ENCODE measurements around the gene TIPRL. TPM values are rescaled to one million over a fixed set of nuclear protein-coding genes. Genes with fewer than 3 reads are reported as not detected.

TIPRL gene
- total and polyA plus RNA-seq, 9 of the 15 experiments (the other 6 are each of a cell fraction or from before 2014, with no cell fraction given) = 41.4 to 90.2 (median 69.9) TPM

DNA sequence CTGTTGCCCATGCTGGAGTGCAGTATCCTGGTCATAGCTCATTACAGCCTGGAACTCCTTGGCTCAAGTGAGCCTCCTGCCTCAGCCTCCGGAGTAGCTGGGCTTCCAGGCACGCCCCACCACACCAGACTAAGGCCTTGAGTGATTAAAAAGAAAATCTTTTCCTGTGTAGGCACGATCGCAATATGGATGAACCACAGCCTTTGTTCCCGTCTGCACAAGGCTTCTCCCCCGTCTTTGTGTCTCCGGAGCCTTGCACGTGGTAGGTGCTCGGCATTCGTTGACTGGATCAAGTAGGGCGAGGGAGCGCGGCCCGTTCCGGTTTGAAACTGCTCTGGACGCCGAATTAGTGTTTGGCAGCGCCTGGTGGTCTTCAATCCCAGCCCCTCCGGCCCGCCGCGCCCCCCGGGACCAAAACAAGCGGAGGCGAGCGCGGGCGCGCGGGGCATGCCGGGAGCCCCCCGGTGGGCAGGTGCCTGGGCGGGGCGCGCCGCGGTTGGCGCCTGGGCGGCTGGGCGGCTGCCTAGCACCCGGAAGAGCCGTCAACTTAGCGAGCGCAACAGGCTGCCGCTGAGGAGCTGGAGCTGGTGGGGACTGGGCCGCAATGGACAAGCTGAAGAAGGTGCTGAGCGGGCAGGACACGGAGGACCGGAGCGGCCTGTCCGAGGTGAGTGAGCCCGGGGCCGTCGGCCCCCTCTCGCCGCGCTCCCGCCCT, 46.9 kb downstream of the TIPRL start, which contains the start of gene SFT2D2:
Gene SFT2D2, plus strand, starts transcription at position 529 of the 715 bp plus-strand sequence. Its CDS starts 76 bp downstream, at position 605.
- peak within 1 kb of the TSS; percentile 80 for H3K4me3 ChIP-seq
- H3K4me1 ChIP-seq (replicated peaks in 1 of 2; ENCODE audit: control insufficient read depth in 2 of 2, insufficient read depth in 2 of 2, low read length in 2 of 2) = peaks cover 20 to 30% of the 10 kb centered on the region in 2 experiments
- H3K27me3 ChIP-seq (ENCODE audit: control insufficient read depth in 2 of 2, insufficient read depth in 2 of 2, low read length in 2 of 2) = no peaks in the 10 kb centered on the region
- H3K36me3 ChIP-seq (ENCODE audit: control insufficient read depth, insufficient read depth, low read length) = peaks cover 29% of the 10 kb centered on the region; the same call in 2 of the 3 replicates
- BruUV-seq (replicated peaks) = TSS peak; percentile 95
- FAIRE-seq (no peak), DNase-seq (ENCODE audit: extremely low read depth in 1 of 4, low spot score in 3 of 4) (peak; percentile 91 to 96 (median 95)), ATAC-seq (peak; percentile 95)
- ChIA-PET POLR2A (interaction anchor here (0.6 to 3.2 kb wide), 11 partner anchors 9 to 661 kb away, joined by 3 to 32 read pairs (median 3); no protein-coding TSS in a partner anchor), CTCF (ENCODE audit: low intra/inter-chr PET ratio) (interaction anchor here (1.3 kb wide), 1 partner anchor 143 kb away, joined by 3 read pairs; no protein-coding TSS in a partner anchor)
- intact Hi-C loops (cut with micrococcal nuclease) (loop anchor here (2.0 to 10.0 kb wide), 2 partner anchors 47 to 131 kb away; partner anchors contain the start of gene TIPRL), in situ Hi-C loops (cut with MboI) (no loop called here)
- peak within 1 kb of the TSS; percentile 88 for H2AFZ ChIP-seq (ENCODE audit: low read depth, low read length)
- peaks cover 56% of the 10 kb centered on the region for H3K79me2 ChIP-seq (ENCODE audit: control insufficient read depth, insufficient read depth, low read length)
- under 1% methylated on average over 45 of the region's 58 CpGs for WGBS (ENCODE audit: insufficient coverage, low coverage, missing lambda C conversion rate)
- peak within 1 kb of the TSS; percentile 91 for H3K27ac ChIP-seq (ENCODE audit: extremely low read depth, low read depth, low read length)
- peaks cover 6% of the 10 kb centered on the region; the same call in 1 of the 2 replicates for H4K20me1 ChIP-seq (replicated peaks; ENCODE audit: control insufficient read depth, insufficient read depth, low read length)
- no peaks in the 10 kb centered on the region for H3K9me1 ChIP-seq (ENCODE audit: control insufficient read depth, insufficient read depth, low read length)
- peak within 1 kb of the TSS; percentile 85 to 99 for H3K9ac ChIP-seq (ENCODE audit: insufficient read depth in 1 of 2, low read depth in 2 of 2, low read length in 2 of 2)
- peak within 1 kb of the TSS; percentile 76 for H3K4me2 ChIP-seq (ENCODE audit: insufficient read depth, low read length)
- H3K9me3 ChIP-seq (replicated peaks; ENCODE audit: control insufficient read depth, insufficient read depth, low read depth, low read length) = no peaks in the 10 kb centered on the region
- TF ChIP-seq ZNF232 (CRISPR knock-in tag; IDR thresholded peaks at IDR 0.05) (no peak), ZNF134 (CRISPR knock-in tag; conservative IDR thresholded peaks at IDR 0.05) (peak; percentile 48; the same call in 1 of the 2 replicates), CBX8 (IDR thresholded peaks at IDR 0.05; ENCODE audit: borderline replicate concordance, extremely low read depth, low read depth, low read length, poor library complexity, severe bottlenecking) (no peak), NEUROD1 (IDR thresholded peaks at IDR 0.05; ENCODE audit: borderline replicate concordance, low read depth, low read length, partially characterized antibody) (peak; percentile 59), NFE2L1 (tag; IDR thresholded peaks at IDR 0.05; ENCODE audit: borderline replicate concordance, low read depth) (no peak), AFF4 (CRISPR knock-in tag; IDR thresholded peaks at IDR 0.05) (peak; percentile 56; the same call in 1 of the 2 replicates), ZNF217 (CRISPR knock-in tag; IDR thresholded peaks at IDR 0.05) (no peak), RUNX1 (IDR thresholded peaks at IDR 0.05; ENCODE audit: low read depth) (no peak), TEAD1 (CRISPR knock-in tag; IDR thresholded peaks at IDR 0.05) (peak; percentile 85 to 93; a peak in 3 of 4 replicates), SPI1 (IDR thresholded peaks at IDR 0.05; ENCODE audit: borderline replicate concordance, low read depth, low read length) (no peak), ZNF431 (CRISPR knock-in tag; IDR thresholded peaks at IDR 0.05) (peak; percentile 84; the same call in 1 of the 2 replicates), CREB3 (tag; conservative IDR thresholded peaks at IDR 0.05; ENCODE audit: low read depth) (peak; percentile 97), ZNF445 (CRISPR knock-in tag; IDR thresholded peaks at IDR 0.05; ENCODE audit: low read depth) (no peak), NR4A1 (CRISPR knock-in tag; IDR thresholded peaks at IDR 0.05) (peak; percentile 93; the same call in 1 of the 2 replicates), NR4A1 (tag; IDR thresholded peaks at IDR 0.05) (peak; percentile 97), HSF4 (CRISPR knock-in tag; IDR thresholded peaks at IDR 0.05; ENCODE audit: borderline replicate concordance) (peak; percentile 87)
